H9 (cell line): ENCODE measurements around the gene ATG2B. TPM values are rescaled to one million over a fixed set of nuclear protein-coding genes. Genes with fewer than 3 reads are reported as not detected.

ENCODE experiments used
- DNase-seq: peaks from one replicate; pipeline ENCODE4 v3.0.0-alpha.2; 2017
- H2AFZ ChIP-seq: one replicate; pipeline ENCODE4 v1.6.1; 2013; ENCODE audit warnings: mild to moderate bottlenecking, low read length, control low read depth, moderate library complexity
- H2AK5ac ChIP-seq: 2 replicates; pipeline ENCODE4 v1.6.1; 2013; ENCODE audit warnings: low read length, control low read depth, mixed read lengths; ENCODE audit not compliant: insufficient read length
- H2BK120ac ChIP-seq: one replicate; pipeline ENCODE4 v1.6.1; 2013; ENCODE audit warnings: low read depth, mild to moderate bottlenecking, low read length, control low read depth, inconsistent platforms; ENCODE audit not compliant: poor library complexity, severe bottlenecking
- H2BK12ac ChIP-seq: 2 replicates; pipeline ENCODE4 v1.6.1; 2013; ENCODE audit warnings: low read length, control low read depth, mixed read lengths, low read depth; ENCODE audit not compliant: insufficient read length
- H2BK15ac ChIP-seq: 2 replicates; pipeline ENCODE4 v1.6.1; 2013; ENCODE audit warnings: low read depth, low read length, control low read depth
- H2BK20ac ChIP-seq: one replicate; pipeline ENCODE4 v1.6.1; 2013; ENCODE audit warnings: low read depth, mild to moderate bottlenecking, low read length, control low read depth, inconsistent platforms; ENCODE audit not compliant: poor library complexity, severe bottlenecking
- H2BK5ac ChIP-seq: 2 replicates; pipeline ENCODE4 v1.6.1; 2013; ENCODE audit warnings: low read length, control low read depth, mixed read lengths; ENCODE audit not compliant: insufficient read length
- H3K14ac ChIP-seq: 2 replicates; pipeline ENCODE4 v1.6.1; 2013; ENCODE audit warnings: low read length, control low read depth; ENCODE audit not compliant: insufficient read depth
- H3K18ac ChIP-seq: 2 replicates; pipeline ENCODE4 v1.6.1; 2013; ENCODE audit warnings: low read depth, mild to moderate bottlenecking, mixed read lengths, low read length, control low read depth; ENCODE audit not compliant: insufficient read length
- H3K23ac ChIP-seq: 2 replicates; pipeline ENCODE4 v1.6.1; 2013; ENCODE audit warnings: low read length, control low read depth, mixed read lengths, low read depth; ENCODE audit not compliant: insufficient read length
- H3K23me2 ChIP-seq: 2 replicates; pipeline ENCODE4 v1.6.1; 2013; ENCODE audit warnings: low read depth, mild to moderate bottlenecking, mixed read lengths, low read length, control low read depth; ENCODE audit not compliant: insufficient read length, poor library complexity, severe bottlenecking
- H3K27ac ChIP-seq: 2 replicates; pipeline ENCODE4 v1.5.1; 2013; ENCODE audit warnings: low read length, control low read depth, mixed read lengths, low read depth; ENCODE audit not compliant: insufficient read length
- H3K27me3 ChIP-seq: 2 replicates; pipeline ENCODE4 v1.6.1; 2013; ENCODE audit warnings: low read length, control low read depth, inconsistent platforms; ENCODE audit not compliant: insufficient read depth
- H3K4ac ChIP-seq: 2 replicates; pipeline ENCODE4 v1.6.1; 2013; ENCODE audit warnings: low read depth, mild to moderate bottlenecking, control low read depth, inconsistent platforms, low read length, moderate library complexity
- H3K4me1 ChIP-seq: 2 replicates; pipeline ENCODE4 v1.6.1; 2013; ENCODE audit warnings: low read length, control low read depth, inconsistent platforms; ENCODE audit not compliant: insufficient read depth
- H3K4me2 ChIP-seq: 2 replicates; pipeline ENCODE4 v1.6.1; 2013; ENCODE audit warnings: low read length, control low read depth, mixed read lengths; ENCODE audit not compliant: insufficient read length, insufficient read depth
- H3K56ac ChIP-seq: 2 replicates; pipeline ENCODE4 v1.6.1; 2013; ENCODE audit warnings: low read depth, mild to moderate bottlenecking, mixed read lengths, low read length, control low read depth; ENCODE audit not compliant: insufficient read length
- H3K79me1 ChIP-seq: 2 replicates; pipeline ENCODE4 v1.6.1; 2013; ENCODE audit warnings: low read depth, mild to moderate bottlenecking, moderate library complexity, low read length, control low read depth, inconsistent platforms; ENCODE audit not compliant: insufficient read depth, poor library complexity, severe bottlenecking
- H3K79me2 ChIP-seq: 2 replicates; pipeline ENCODE4 v1.6.1; 2013; ENCODE audit warnings: low read length, control low read depth, inconsistent platforms; ENCODE audit not compliant: insufficient read depth
- H3K9ac ChIP-seq: 2 replicates; pipeline ENCODE4 v1.6.1; 2013; ENCODE audit warnings: low read length, control low read depth, mixed read lengths; ENCODE audit not compliant: insufficient read length; ENCODE audit errors: extremely low read depth
- H3K9me3 ChIP-seq: one replicate; pipeline ENCODE4 v1.6.1; 2013; ENCODE audit warnings: low read depth, low read length, inconsistent platforms; ENCODE audit not compliant: control insufficient read depth
- H3T11ph ChIP-seq: one replicate; pipeline ENCODE4 v1.6.1; 2013; ENCODE audit warnings: mild to moderate bottlenecking, low read length, control low read depth, inconsistent platforms
- H4K20me1 ChIP-seq: one replicate; pipeline ENCODE4 v1.6.1; 2013; ENCODE audit not compliant: control insufficient read depth, insufficient read length, insufficient read depth
- H4K5ac ChIP-seq: 2 replicates; pipeline ENCODE4 v1.6.1; 2013; ENCODE audit warnings: low read depth, mild to moderate bottlenecking, mixed read lengths, low read length, control low read depth; ENCODE audit not compliant: insufficient read length
- H4K8ac ChIP-seq: replicated peaks from 2 replicates; pipeline ENCODE4 v1.6.1; 2013; ENCODE audit warnings: low read length, control low read depth, mixed read lengths, low read depth; ENCODE audit not compliant: insufficient read length
- H4K91ac ChIP-seq: 2 replicates; pipeline ENCODE4 v1.6.1; 2013; ENCODE audit warnings: low read depth, mild to moderate bottlenecking, moderate library complexity, mixed read lengths, low read length, control low read depth; ENCODE audit not compliant: insufficient read length
- H3K27ac Mint-ChIP-seq, 3 experiments: 2 replicates in 2 of 3; 3 replicates in 1 of 3; pipeline ENCODE4 v1.8.0; 2020 to 2021; ENCODE audit warnings: mixed read lengths in 3 of 3, mild to moderate bottlenecking in 1 of 3, moderate library complexity in 1 of 3
- H3K27me3 Mint-ChIP-seq: 2 replicates; pipeline ENCODE4 v1.8.0; 2021; ENCODE audit warnings: low read depth, mild to moderate bottlenecking, moderate library complexity, mixed read lengths
- H3K36me3 Mint-ChIP-seq, 3 experiments: 2 replicates in 2 of 3; 3 replicates in 1 of 3; pipeline ENCODE4 v1.8.0; 2020 to 2021; ENCODE audit warnings: low read depth in 3 of 3, mixed read lengths in 3 of 3; ENCODE audit not compliant: insufficient read depth in 1 of 3
- H3K4me1 Mint-ChIP-seq, 2 experiments: 2 replicates each; pipeline ENCODE4 v1.8.0; 2020; ENCODE audit warnings: mixed read lengths in 2 of 2
- H3K4me3 Mint-ChIP-seq, 2 experiments: 2 replicates in 1 of 2; 3 replicates in 1 of 2; pipeline ENCODE4 v1.8.0; 2020 to 2021; ENCODE audit warnings: mild to moderate bottlenecking in 2 of 2, mixed read lengths in 2 of 2, moderate library complexity in 1 of 2
- H3K9me3 Mint-ChIP-seq, 2 experiments: 2 replicates in 1 of 2; 3 replicates in 1 of 2; pipeline ENCODE4 v1.8.0; 2020; ENCODE audit warnings: mild to moderate bottlenecking in 2 of 2, mixed read lengths in 2 of 2, moderate library complexity in 1 of 2
- CTCF ChIP-seq: fragments of 200-600 bp; sonication (generic); conservative IDR thresholded peaks from 3 replicates; pipeline ENCODE4 v1.8.0; 2021; ENCODE audit warnings: antibody characterized with exemption, mild to moderate bottlenecking
- WGBS: extraction: QIAGEN DNeasy Blood & Tissue Kit; methylation state at CpG from one replicate; pipeline ENCODE4 v1.1.7; 2013; ENCODE audit warnings: missing lambda C conversion rate, low lambda C conversion rate, mixed read lengths; ENCODE audit not compliant: insufficient read length; ENCODE audit errors: extremely low coverage; 5-methylcytosine and 5-hydroxymethylcytosine counted together
- total RNA-seq: library from RNA; stranded (reverse); gene quantifications from 2 replicates; pipeline ENCODE4 v1.2.1, GENCODE V29; 2021

Gene ATG2B
- total RNA-seq, 1 experiment from 2014 or later: 12.6 TPM

- TF ChIP-seq CTCF: no peak
- H4K20me1 ChIP-seq: no peaks in the 10 kb centered on the region
- WGBS: no CpG with 5 or more reads among the region's 3 CpGs
These were observed 21.8 kb downstream of the ATG2B start for GRCh38 chr14:96341323-96341722.

More at GRCh38 chr14:96341323-96341722, 21.8 kb downstream of the ATG2B start:
- H3K27ac Mint-ChIP-seq: no peak overlapping the region
- no peaks in the 10 kb centered on the region for H3K9me3 ChIP-seq
- no peak overlapping the region for H4K8ac ChIP-seq
- H3K9ac ChIP-seq: no peak overlapping the region
- H3K23ac ChIP-seq: no peak overlapping the region
- no peaks in the 10 kb centered on the region for H3K27me3 Mint-ChIP-seq
- H3K18ac ChIP-seq: no peak overlapping the region
- no peak overlapping the region for H3K4me3 Mint-ChIP-seq
- H2AK5ac ChIP-seq: no peak overlapping the region
- H4K91ac ChIP-seq: no peak overlapping the region
- H2BK15ac ChIP-seq: no peak overlapping the region
- H3K4me2 ChIP-seq: no peak overlapping the region
- H3K4ac ChIP-seq: no peak overlapping the region
- no peak overlapping the region for H3K27ac ChIP-seq
- no peaks in the 10 kb centered on the region for H3K79me2 ChIP-seq
- no peak overlapping the region for H2BK12ac ChIP-seq
- H3K4me1 Mint-ChIP-seq: peaks cover 5% of the 10 kb centered on the region in 2 experiments; a peak in 3 of 4 replicates
- H4K5ac ChIP-seq: no peak overlapping the region
- no peak for DNase-seq
- H2BK5ac ChIP-seq: no peak overlapping the region
- H3K79me1 ChIP-seq: no peaks in the 10 kb centered on the region
- H3K9me3 Mint-ChIP-seq: no peaks in the 10 kb centered on the region
- no peaks in the 10 kb centered on the region for H3K23me2 ChIP-seq
- peaks cover 4 to 24% (median 18%) of the 10 kb centered on the region in 3 experiments; a peak in 6 of 7 replicates for H3K36me3 Mint-ChIP-seq
- no peak overlapping the region for H2BK120ac ChIP-seq
- no peak overlapping the region for H3K14ac ChIP-seq
- no peak overlapping the region for H3K56ac ChIP-seq
- H3K27me3 ChIP-seq: no peaks in the 10 kb centered on the region
- no peak overlapping the region for H2BK20ac ChIP-seq
- no peak overlapping the region for H3T11ph ChIP-seq
- no peaks in the 10 kb centered on the region for H3K4me1 ChIP-seq
- no peak overlapping the region for H2AFZ ChIP-seq
